Heart right ventricle (tissue), 16 donors: ENCODE data around the gene LDHA. TPM values are rescaled to one million over a fixed set of nuclear protein-coding genes. Genes with fewer than 3 reads are reported as not detected.

Source experiments
- ATAC-seq, 8 donors: fragments of 200-7000 bp; cut with Tn5 transposase; one replicate each; pipeline ENCODE4 v1.9.1; 2020; ENCODE audit warnings: mild to moderate bottlenecking in 8 of 8, moderate library complexity in 8 of 8, moderate number of reproducible peaks in 1 of 8
- DNase-seq, 2 donors: peaks; one replicate each; pipeline ENCODE4 v3.0.0-alpha.2; 2020
- H3K27ac ChIP-seq, 10 donors: fragments of 200-600 bp; sonication (generic) in 2 of 10; one replicate each; pipeline versions ENCODE4 v1.5.0 to v1.8.0; 2020 to 2022; ENCODE audit warnings: mild to moderate bottlenecking in 3 of 10
- H3K27me3 ChIP-seq, 7 donors: fragments of 200-600 bp; one replicate each; pipeline ENCODE4 v1.8.0; 2021 to 2022; ENCODE audit warnings: mild to moderate bottlenecking in 2 of 7
- H3K36me3 ChIP-seq, 9 donors: fragments of 200-600 bp; sonication (generic) in 1 of 9; one replicate each; pipeline versions ENCODE4 v1.5.0 to v1.8.0; 2020 to 2022; ENCODE audit warnings: mild to moderate bottlenecking in 2 of 9
- H3K4me1 ChIP-seq, 9 donors: fragments of 200-600 bp; sonication (generic) in 1 of 9; one replicate each; pipeline versions ENCODE4 v1.5.0 to v1.8.0; 2020 to 2022; ENCODE audit warnings: mild to moderate bottlenecking in 4 of 9
- H3K4me3 ChIP-seq, 10 donors: fragments of 200-600 bp; sonication (generic) in 2 of 10; one replicate each; pipeline versions ENCODE4 v1.5.0 to v1.8.0; 2020 to 2022; ENCODE audit warnings: mild to moderate bottlenecking in 7 of 10, moderate library complexity in 2 of 10
- H3K9me3 ChIP-seq, 11 donors: fragments of 200-600 bp in 10 of 11; sonication (generic) in 2 of 11; one replicate each; pipeline versions ENCODE4 v1.5.0 to v1.8.0; 2013 to 2022; ENCODE audit warnings: mild to moderate bottlenecking in 2 of 11, control low read depth in 1 of 11, moderate library complexity in 1 of 11
- CTCF ChIP-seq, 9 donors: fragments of 200-600 bp; sonication (generic) in 2 of 9; IDR thresholded peaks; one replicate each; pipeline versions ENCODE4 v1.5.0 to v1.8.0; 2021 to 2022; ENCODE audit warnings: antibody characterized with exemption in 9 of 9, mild to moderate bottlenecking in 5 of 9, moderate library complexity in 1 of 9
- WGBS, 2 donors: extraction: QIAGEN DNeasy Blood & Tissue Kit; methylation state at CpG; one replicate each; pipeline ENCODE4 v1.1.7; 2013; ENCODE audit warnings: inconsistent platforms in 1 of 2; 5-methylcytosine and 5-hydroxymethylcytosine counted together
- intact Hi-C, 10 donors: fragments of 100-400 bp; cut with DNase I; formaldehyde crosslinking; loops; one replicate each; pipeline versions ENCODE4 v1.11.1 to v1.14.2; 2022
- polyA plus RNA-seq, 2 donors: library from polyadenylated mRNA; stranded (reverse); fragments of 200-250 nt; gene quantifications; one replicate each; pipeline ENCODE4 v1.2.3, GENCODE V29; 2013
- total RNA-seq, 10 donors: library from RNA; stranded (reverse); fragmentation: NEBNext Ultra II Directional in 3 of 10; extraction: Animal tissue kit (Norgen Biotek cat#: 25700) in 3 of 10; gene quantifications; one replicate each; pipeline versions ENCODE4 v1.2.1 to v1.2.4, GENCODE V29; 2021 to 2023
- donor health status: Arrhythmogenic right ventricular cardiomyopathy.
- donor health status: ischemic (EF 13 %, LVEDD 7.1; RV severe dilation, severe dysfunction).
- donor health status: healthy with polysubstance abuse.
- donor health status: DM: no; HTN: yes; CAD: no.
- donor health status: DM: no; HTN: no; CAD: no.
- donor health status: ischemic (EF 25% LVEDD 6.9; RV normal size, moderate dysfunction).
- donor health status: ischemic (EF 25% LVEDD 5.7; RV mildly dilated, moderate dysfunction).
- donor health status: healthy.
- donor health status: DM: yes; HTN: yes; CAD: no.
- donor health status: Ischemic cardiomyopathy.
- donor health status: ischemic (EF 35%, LVEDD 5.7; RV mildly dilated, moderate dysfunction).
- donor health status: nonischemic (EF 11% LVEDD 7.7; RV severe dilation, severe dysfunction).
- donor health status: DM: yes; HTN: yes; CAD: no.
- donor health status: PGD.
- donor health status: ischemic (EF 29% LVEDD 5.4; RV normal size, mild dysfunction).
- donor health status: nonischemic (EF 23%, LVEDD 6.1; RV moderate dilation, normal function).

The LDHA gene
- total and polyA plus RNA-seq, 12 donors, result 121 to 918 (median 298) TPM

DNA sequence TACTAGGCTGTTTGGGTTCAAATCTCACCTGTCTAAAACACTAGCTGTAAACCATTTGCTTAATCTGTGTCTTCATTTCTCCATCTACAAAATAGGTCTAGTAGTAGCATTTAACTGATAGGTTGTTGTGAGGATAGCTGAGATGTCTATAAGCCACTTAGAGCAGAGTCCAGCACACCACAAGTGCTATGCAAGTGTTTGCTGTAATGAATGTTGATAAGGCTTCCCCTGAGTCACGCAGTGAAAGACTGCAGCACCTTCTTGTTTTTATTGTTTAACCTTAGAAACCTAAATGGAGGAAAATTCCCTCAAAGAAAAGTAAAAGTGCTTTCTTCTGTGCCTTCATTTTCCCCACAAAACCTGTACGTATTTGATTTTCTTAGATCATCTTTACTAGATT, 23.1 kb upstream of the LDHA start:
- 79 to 84% methylated on average over 2 of the region's 2 CpGs for WGBS, 2 donors
- intact Hi-C loops, result no loop called here
- Histone ChIP-seq H3K27ac (no peak overlapping the region), H3K4me3 (no peak overlapping the region), H3K27me3 (no peaks in the 10 kb centered on the region), H3K9me3 (no peaks in the 10 kb centered on the region), H3K4me1 (peaks cover 0 to 2% (median 0%) of the 10 kb centered on the region in 9 donors), H3K36me3 (peaks cover 0 to 26% (median 6%) of the 10 kb centered on the region in 9 donors)
- DNase-seq (no peak), ATAC-seq (no peak)
- TF ChIP-seq CTCF (IDR thresholded peaks at IDR 0.05), result no peak

DNA sequence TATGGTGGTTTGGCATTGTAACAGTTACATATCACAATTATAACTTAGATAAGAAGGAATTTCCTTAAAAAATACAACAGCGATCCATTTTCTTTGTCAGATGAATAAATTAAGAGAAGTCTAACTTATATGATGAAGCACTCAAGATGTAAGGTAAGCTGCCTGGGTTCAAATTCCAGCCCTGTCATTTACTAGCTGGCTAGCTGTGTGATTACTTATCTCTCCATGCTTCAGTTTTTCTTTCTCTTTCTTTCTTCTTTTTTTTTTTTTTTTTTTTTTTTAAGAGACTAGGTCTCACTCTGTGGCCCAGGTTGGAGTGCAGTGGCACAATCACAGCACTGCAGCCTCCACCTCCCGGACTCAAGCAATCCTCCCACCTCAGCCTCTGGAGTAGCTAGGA, 22.2 kb upstream of the LDHA start:
- ATAC-seq (no peak), DNase-seq (no peak)
- intact Hi-C loops, result no loop called here
- H3K4me1 ChIP-seq, result no peaks in the 10 kb centered on the region
- no peak for TF ChIP-seq CTCF (IDR thresholded peaks at IDR 0.05)
- no peak overlapping the region for H3K27ac ChIP-seq
- WGBS, 2 donors, result 92 to 100% methylated on average over 2 of the region's 2 CpGs
- H3K9me3 ChIP-seq, result no peaks in the 10 kb centered on the region
- no peak overlapping the region for H3K4me3 ChIP-seq
- H3K27me3 ChIP-seq, result no peaks in the 10 kb centered on the region
- H3K36me3 ChIP-seq, result peaks cover 0 to 16% (median 1%) of the 10 kb centered on the region in 9 donors

GRCh38 chr11:18374956-18375355, 19.4 kb upstream of the LDHA start:
- H3K4me1 ChIP-seq, result no peaks in the 10 kb centered on the region
- no peak for TF ChIP-seq CTCF (IDR thresholded peaks at IDR 0.05)
- ATAC-seq, result no peak
- H3K9me3 ChIP-seq, result no peaks in the 10 kb centered on the region
- H3K27ac ChIP-seq, result no peak overlapping the region
- intact Hi-C loops, result no loop called here
- no peak for DNase-seq
- no peak overlapping the region for H3K4me3 ChIP-seq
- no peaks in the 10 kb centered on the region for H3K36me3 ChIP-seq
- 92% methylated on average over 2 of the region's 2 CpGs for WGBS, 2 donors
- no peaks in the 10 kb centered on the region for H3K27me3 ChIP-seq

GRCh38 chr11:18375941-18376340, 18.4 kb upstream of the LDHA start:
- intact Hi-C loops, result no loop called here
- DNase-seq (no peak), ATAC-seq (no peak)
- H3K36me3 ChIP-seq, result no peaks in the 10 kb centered on the region
- H3K4me1 ChIP-seq, result no peaks in the 10 kb centered on the region
- no peak overlapping the region for H3K4me3 ChIP-seq
- no peak for TF ChIP-seq CTCF (IDR thresholded peaks at IDR 0.05)
- H3K27ac ChIP-seq, result no peak overlapping the region
- WGBS, 2 donors, result 93 to 97% methylated on average over 1 of the region's 1 CpG
- no peaks in the 10 kb centered on the region for H3K27me3 ChIP-seq
- no peaks in the 10 kb centered on the region for H3K9me3 ChIP-seq
